OCI-M2 (cell line): ENCODE data around the gene AKAP1.
A peak's percentile ranks its signal among the peaks of the same experiment; 100 is the strongest.

Experiments used
- DNase-seq: peaks from one replicate; lab custom pipeline; 2025; ENCODE audit not compliant: unreplicated experiment; lab: John Stamatoyannopoulos, UW

Gene AKAP1, protein sequence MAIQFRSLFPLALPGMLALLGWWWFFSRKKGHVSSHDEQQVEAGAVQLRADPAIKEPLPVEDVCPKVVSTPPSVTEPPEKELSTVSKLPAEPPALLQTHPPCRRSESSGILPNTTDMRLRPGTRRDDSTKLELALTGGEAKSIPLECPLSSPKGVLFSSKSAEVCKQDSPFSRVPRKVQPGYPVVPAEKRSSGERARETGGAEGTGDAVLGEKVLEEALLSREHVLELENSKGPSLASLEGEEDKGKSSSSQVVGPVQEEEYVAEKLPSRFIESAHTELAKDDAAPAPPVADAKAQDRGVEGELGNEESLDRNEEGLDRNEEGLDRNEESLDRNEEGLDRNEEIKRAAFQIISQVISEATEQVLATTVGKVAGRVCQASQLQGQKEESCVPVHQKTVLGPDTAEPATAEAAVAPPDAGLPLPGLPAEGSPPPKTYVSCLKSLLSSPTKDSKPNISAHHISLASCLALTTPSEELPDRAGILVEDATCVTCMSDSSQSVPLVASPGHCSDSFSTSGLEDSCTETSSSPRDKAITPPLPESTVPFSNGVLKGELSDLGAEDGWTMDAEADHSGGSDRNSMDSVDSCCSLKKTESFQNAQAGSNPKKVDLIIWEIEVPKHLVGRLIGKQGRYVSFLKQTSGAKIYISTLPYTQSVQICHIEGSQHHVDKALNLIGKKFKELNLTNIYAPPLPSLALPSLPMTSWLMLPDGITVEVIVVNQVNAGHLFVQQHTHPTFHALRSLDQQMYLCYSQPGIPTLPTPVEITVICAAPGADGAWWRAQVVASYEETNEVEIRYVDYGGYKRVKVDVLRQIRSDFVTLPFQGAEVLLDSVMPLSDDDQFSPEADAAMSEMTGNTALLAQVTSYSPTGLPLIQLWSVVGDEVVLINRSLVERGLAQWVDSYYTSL

DNA sequence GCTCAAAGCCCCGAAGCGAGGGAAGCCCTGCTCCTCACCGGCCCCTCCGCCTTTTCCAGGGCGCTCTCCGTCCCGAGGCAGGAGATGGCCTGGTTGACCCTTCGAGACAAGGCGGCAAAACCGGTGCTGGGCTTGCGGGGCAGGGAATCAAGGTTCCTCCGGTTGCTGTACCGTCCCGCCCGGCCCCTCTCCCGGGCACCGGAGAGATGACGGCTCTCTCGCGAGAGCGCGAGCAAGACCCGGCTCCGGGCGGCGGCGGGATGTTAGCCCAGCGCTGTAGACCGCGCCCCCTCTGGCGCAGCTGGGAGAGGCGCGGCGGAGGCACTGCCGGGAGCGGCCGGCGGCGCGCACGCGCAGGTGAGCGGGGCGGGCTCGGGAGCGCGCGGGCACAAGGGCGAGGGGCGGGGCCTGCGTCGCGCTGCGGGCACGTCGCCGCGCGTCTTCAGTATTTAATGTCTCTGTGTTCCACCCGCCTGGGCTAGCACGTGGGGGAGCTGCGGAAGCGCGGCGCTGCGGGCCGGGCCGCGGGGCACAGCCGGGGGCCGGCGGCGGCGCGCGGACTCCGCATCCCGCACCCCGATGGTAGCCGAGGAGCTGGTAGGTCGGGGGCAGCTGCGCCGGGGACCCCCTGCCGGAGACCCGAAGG lies at the start of gene AKAP1:
AKAP1 (plus strand) TSS at position 445 of the 646 bp plus-strand sequence. CDS start 20,219 bp downstream, outside the sequence.
- DNase-seq: peak; percentile 48

DNA sequence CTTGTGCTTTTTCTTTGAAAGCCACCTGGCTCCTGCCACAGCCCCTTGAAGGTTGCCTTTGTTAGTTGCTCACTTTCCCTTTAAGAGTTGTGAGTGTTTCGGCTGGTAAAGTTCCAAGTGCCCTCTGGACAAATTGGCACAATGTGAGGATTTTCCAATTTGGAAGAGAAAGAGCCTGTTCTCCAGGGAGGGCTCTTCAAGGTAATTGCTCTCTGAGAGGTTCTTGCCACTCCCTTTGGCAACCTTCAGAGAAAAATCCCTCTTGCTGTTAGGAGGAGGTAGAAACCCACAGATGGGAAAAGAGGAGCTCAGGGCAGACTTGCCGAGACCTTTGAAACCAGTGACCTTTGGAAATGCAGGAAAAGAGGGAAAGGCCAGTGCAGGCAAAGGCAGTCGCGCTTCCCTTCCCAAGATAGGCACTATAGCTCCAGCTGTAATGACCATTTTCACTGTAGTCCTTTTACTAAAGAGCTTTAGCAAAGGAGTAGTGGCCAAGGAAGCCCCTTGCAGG lies 49.0 kb upstream of the AKAP1 start:
- DNase-seq: no peak

DNA sequence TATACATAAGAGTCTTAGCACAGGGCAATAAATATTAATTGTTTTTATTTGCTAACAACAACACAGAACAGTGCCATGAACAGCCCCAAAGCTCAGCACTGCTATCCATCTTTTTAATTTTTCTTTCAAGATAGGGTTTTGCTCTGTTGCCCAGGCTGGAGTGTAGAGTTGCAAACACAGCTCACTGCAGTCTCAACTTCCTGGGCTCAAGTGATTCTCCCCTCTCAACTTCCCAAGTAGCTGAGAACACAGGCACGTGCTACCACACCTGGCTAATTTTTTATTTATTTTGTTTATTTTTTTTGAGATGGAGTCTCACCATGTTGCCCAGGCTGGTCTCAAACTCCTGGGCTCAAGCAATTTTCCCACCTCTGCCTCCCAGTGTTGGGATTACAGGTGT lies 47.6 kb upstream of the AKAP1 start:
- DNase-seq: no peak

DNA sequence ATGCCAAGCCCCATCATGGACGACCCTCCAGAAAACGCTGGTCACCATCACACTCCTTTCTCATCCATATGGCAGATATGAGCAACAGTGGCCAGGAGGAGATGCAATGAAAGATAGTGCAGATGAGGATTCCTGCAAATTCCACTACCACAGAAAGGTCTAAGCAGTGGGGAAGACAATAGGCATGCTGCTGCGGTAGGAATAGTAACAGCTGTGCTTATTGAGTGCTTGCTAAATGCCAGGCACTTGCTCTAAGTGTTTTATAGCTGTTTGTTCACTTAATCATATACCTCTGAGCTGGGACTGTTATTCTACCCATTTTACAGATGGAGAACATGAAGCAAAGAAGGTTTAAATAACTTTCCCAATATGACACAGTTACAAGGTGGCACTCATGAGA lies 46.6 kb upstream of the AKAP1 start:
- DNase-seq: no peak

DNA sequence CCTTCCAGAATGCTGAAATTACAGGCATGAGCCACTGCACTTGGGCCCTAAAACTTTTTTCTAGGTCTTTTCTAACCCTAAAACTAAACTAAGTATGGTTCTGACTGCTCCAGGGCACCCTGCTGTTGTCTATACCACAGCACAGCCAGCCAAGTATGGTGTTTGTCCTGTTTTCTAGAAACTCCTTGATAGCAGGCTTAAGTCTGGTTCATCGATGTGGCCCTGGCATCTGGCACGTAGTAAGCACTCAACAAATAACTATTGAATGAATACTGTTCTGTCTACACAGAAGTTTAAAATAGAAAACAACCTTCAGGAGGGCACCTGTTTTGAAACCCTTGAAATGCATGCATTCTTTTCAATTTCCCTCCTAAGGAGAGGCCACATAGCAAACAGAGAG lies 44.5 kb upstream of the AKAP1 start:
- DNase-seq: no peak

DNA sequence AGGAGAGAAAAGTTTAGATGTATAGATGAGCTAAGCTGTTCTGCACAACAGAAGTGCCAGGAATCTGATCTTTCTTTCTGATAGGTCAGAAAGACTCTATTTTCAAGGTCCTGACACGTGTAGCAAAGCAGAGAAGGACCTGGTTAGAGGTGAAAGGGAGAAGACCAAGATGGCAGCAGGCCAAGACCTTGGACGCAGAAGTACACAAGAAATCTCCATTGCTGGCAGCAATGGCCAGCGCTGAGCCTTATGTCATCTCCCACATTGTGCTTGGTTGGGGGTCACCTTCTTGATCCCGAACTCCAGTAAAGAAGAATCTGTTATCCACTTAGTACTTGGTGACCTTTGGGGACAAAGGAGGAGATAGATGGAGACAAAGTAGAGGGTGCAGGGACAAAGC lies 41.8 kb upstream of the AKAP1 start:
- DNase-seq: no peak

DNA sequence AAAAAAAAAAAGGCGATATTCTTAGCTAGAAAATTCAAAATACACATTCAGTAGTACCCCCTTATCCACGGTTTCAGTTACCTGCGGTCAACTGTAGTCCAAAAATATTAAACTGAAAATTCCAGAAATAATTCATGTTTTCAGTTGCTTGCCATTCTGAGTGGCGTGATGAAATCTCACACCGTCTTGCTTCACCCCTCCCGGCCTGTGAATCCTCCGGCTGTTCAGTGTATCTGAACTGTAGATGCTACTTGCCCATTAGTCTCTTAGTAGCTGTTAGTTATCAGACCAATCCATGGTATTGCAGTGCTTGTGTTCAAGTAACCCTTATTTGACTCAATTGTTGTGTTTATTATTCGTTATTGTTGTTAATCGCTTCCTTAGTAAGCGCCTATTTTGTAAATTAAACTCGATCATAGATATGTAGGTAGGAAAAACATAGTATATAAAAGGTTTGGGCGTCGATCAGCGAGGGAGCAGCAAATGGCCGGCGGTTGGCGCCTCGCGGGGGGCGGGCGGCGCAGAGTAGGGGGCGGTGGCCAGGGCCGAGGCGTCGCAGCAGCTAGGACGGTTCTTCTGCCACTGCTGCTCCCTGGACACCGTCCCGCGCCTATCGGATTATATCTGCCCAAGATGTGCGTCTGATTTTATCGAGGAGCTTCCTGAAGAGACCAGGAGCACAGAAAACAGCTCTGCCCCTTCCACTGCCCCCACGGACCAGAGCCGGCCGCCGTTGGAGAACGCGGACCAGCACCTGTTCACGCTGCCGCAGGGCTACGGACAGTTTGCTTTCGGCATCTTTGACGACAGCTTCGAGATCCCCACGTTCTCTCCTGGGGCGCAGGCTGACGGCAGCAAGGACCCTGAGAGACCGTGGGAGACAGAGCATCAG lies 39.8 kb upstream of the AKAP1 start:
- DNase-seq: no peak

DNA sequence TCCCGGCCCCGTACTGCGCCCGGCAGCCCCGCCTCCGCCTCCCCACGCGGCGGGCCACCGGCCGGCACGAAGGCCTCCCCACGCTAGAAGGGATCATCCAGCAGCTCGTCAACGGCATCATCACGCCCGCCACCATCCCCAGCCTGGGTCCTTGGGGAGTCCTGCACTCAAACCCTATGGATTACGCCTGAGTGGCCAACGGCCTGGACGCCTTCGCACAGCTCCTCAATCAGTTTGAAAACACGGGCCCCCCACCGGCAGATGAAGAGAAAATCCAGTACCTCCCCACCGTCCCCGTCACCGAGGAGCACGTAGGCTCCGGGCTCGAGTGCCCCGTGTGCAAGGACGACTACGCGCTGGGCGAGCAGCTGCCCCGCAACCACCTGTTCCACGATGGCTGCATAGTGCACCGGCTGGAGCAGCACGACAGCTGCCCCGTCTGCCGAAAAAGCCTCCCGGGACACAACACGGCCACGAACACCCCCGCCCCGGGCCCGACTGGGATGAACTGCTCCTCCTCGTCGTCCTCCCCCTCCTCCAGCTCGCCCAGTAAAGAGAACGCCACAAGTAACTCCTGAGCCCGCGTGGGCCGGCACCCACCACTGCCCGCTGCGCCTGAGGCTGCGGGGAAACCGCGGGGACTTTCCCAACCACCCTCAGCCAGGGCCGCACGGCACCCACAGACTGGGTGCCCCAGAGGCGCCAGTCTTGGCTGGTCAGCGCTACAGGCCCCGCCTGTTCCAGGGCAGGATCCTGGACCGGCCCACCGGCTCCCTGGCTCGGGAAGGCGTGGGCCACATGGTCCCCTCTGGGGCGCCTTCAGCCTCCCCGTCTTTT lies 39.0 kb upstream of the AKAP1 start:
- no peak for DNase-seq

DNA sequence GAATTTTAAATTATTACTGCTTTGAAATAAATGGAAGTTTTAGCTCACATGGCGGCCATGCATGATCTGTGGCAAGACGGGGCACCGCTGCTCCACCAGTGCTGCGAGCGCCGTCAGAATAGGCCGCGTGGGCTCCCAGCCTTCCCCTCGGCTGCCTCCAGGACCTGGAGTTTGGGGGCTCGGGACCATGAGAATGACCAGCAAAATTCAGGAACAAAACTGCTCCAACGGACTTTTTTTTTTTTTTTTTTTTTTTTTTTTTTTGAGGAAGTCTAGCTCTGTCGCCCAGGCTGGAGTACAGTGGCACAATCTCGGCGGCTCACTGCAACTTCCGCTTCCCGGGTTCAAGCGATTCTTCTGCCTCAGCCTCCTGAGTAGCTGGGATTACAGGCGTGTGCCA lies 38.3 kb upstream of the AKAP1 start:
- no peak for DNase-seq

DNA sequence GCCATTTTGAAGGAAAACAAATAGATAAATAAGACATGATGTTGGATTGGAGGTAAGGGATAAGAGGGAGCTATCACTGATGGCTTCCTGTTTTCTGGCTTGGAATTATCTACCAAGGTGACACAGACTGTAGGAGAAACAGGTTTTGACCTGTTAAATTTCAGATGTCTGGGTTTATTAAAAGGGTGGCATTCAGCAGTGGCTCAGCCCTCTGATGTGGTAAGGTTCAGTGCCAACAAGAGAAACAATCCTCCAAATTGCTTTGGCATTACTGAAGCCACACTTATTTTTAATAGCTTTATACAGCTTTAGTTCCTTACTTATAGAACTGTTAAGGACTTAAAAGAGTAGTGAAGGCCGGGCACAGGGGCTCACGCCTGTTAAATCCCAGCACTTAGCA lies 37.0 kb upstream of the AKAP1 start:
- DNase-seq: no peak

DNA sequence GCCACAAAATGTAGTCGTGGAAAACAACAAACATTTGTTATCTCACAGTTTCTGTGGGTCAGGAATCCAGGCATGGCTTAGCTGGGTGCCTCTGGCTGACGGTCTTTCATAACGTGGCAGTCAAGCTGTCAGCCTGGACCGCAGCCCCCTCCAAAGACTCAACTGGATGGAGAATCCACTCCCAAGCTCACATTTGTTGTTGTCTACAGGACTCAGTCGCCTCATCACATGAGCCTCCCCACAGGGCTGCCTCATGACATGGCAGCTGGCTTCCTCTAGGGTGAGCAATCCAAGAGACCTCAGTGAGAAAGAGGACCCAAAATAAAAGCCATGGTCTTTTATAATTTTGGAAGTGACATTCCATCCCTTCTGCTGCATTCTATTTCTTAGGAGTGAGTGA lies 34.7 kb upstream of the AKAP1 start:
- no peak for DNase-seq

DNA sequence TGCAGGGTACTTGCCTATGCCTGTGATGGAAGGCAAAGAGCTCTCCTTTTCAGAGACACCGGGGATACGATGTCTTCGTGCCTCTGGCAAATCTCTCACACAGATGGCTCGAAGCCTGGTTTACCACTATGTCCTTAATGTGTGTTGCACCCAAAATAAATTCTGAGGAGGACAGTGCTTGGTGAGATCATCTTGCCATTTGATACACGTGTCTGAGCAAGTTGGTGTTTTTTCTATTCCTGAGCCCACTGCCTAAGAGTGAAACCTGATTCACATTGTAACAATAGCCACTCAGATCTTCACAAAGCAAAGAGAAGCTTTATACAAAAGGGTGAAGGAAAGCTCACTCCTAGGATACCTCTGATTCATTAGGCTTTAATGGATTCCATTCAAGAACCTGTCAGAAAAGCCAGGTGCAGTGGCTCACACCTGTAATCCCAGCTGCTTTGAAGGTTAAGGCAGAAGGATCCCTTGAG lies 33.1 kb upstream of the AKAP1 start:
- no peak for DNase-seq

DNA sequence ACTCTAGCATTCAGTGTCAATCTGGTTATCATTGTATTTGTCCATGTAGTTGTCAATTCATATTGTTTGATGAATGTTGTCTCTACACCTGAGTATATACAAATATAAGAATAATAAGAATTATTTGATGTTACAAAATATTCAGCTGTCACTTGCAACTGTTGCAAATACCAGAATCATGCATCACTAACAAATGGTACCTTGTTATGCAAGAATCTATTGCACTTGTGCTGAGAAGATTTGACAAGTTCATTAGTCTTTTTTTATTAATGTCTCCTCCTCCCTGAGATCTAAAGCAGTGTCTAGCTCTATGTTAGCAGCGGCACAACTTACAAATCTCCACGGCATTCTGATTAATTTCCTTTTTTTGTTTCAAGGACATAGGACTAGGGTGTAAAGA lies 22.2 kb upstream of the AKAP1 start:
- DNase-seq: no peak

DNA sequence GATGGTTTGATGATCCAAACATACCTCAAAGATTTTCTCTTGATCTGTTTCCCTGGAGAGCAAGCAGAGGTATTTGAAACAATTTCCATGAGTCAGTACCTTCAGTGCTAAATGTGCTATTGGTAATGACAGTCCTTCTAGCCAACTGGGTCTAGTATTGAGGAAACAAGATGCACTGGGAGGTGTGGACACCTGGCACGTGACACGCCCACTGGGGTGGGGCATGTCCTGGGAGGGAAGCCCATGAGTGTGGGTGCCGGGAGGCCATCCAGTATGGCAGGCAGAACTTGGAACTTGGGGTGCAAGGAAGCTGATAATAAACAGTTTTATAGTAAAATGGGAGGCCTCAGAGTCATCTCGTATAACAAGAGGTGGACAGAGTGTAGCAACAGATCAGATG lies 17.9 kb upstream of the AKAP1 start:
- DNase-seq: no peak

DNA sequence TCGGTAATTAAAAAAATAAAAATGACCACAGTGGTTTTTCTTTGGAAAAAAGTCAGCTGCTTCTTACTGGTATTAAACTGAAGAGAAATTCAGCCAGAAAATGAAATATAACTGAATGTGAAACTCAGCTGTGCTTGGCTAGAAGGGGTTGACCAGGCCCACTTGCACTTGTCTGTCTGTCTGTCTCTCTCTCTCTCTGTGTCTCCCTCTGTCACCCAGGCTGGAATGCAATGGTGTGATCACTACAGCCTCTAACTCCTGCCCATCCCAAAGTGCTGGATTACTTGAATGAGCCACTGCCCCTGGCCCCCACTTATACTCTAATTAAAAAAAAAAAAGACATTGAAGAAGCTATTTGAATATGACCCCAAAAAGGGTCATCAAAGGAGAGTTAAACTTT lies 17.3 kb upstream of the AKAP1 start:
- no peak for DNase-seq

DNA sequence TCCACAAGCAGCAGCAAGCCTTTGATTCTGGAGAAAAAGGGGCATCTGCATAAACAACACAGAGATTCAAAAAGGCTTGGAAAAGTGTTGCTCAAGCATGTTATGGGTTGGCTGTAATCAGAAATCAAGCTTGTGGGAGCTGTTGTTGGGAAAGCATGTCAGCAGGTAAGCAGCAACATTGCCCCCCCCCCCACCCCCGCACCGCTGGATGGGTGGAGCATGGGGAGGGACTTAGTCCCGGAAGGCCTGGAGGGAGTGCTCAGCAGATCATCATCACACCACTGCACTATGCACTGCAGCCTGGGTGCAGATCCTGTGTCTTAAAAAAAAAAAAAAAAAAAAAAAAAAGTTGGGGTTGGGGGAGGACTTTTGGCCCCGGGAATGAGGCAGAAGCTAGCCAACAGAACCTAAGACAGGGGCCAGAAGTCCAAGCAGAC lies 16.8 kb upstream of the AKAP1 start:
- no peak for DNase-seq

DNA sequence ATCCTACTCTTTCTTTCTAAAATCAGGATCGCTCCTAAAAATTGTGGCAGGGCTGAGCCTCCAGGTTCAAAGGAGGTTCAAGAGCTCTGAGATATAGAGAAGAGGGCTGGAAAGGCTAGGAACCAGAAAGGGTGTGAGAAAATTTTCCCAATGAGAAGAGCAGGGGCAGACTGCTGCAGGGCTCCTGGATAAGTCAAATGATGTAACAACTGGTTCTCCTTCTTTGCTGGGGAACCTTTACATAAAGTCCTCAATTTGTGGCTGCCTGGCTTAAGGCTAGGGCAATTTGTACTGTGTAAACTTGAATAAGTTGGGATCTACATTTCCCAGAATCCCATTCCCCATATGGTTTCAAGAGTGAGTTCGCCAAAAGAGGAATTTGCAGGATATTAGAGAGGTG lies 16.3 kb upstream of the AKAP1 start:
- no peak for DNase-seq

DNA sequence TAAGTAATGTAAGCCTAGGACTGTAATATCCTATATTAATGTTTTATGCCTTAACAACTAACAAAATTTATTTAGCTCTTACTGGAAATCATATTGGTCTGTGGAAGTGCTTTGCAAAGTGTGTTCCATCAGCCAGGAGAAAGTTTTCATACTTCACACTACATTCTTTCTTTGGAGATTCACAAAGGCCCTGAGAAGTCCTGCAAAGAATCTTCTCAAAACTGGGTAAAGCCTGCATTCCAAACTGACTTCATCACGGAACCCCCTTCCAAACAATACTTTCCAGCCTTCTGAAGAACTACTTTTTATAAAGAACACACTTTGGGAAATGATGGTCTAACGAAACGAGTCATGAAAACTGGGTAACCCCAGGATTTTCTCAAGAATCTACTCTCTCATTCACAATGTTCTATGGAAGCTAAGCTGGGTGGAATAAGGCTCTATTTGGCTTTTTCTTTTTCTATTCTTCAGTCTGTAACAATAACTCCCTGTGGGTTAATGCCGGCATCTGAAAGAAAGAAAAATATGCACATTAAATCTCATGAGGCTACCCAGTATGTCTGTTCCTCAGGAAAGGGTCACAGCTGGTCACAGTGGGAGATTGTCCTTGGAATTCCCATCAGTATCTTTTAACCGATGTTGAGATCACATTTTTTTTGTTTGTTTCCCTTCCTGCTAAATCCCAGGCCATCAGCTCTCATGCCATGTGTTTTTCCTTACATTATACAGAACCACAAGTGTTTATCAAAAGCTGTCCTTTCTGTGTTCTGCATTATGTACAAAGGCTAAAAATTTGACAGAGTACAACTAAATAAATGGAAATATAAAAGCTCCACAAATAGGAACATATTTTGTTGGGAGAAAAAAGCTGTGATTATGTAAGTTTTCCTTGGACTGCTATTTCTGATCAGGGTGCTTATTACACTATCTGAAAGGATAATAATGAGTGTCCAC lies 12.8 kb upstream of the AKAP1 start:
- no peak for DNase-seq
